ENCODE measurements around the gene MICAL3. TPM values are rescaled to one million over a fixed set of nuclear protein-coding genes. Genes with fewer than 3 reads are reported as not detected.

MICAL3 gene
- polyA plus RNA-seq, 2 of the 4 experiments (the other 2 are of a cell fraction): 20.5 to 30.1 TPM

DNA sequence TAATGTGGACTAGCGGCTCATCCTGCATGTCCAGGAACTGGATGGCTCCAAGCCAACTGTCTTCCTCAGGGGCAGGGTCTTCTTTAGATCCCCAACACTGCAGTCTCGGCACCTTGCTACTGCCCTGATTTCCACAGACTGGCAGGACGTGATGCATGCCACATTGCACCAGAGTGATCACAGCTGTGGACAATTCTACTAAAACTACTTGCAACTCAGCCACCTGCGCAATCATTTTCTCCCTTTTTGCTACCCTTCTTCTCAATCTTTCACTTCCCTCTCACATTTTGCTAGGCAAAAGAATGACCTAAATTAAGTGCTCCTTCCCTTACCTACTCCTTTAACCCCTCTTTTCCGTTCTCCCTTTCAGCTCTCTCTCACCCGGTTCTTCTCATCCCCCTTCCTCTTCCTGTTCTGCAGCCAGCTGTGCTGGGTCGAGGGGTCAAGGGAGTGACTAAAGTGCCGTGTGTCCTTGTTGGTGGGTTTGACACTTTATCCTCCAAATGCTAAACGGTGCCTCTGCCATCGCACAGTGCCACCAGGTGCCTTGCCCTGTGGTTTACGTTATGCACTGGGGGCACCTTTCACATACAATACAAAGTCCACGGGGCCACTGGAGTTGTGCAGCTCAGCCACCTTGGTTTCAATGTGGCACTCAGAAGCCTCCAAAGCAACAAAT lies 42.0 kb upstream of the MICAL3 start:
- FAIRE-seq (no peak), DNase-seq (ENCODE audit: low read depth in 1 of 2, low spot score in 1 of 2) (no peak), ATAC-seq (no peak)
- CTCF ChIA-PET: interaction anchor here (1.1 to 2.0 kb wide), 3 partner anchors 9 to 236 kb away, joined by 3 to 29 read pairs (median 3); partner anchors contain the start of gene MICAL3
- Histone ChIP-seq H3K4me2 (no peak overlapping the region), H3K4me1 (peaks cover 39% of the 10 kb centered on the region), H3K4me3 (no peak overlapping the region), H3K27ac (peak overlapping the region; percentile 14 to 38; a peak in 2 of 6 replicates), H3K9me3 (no peaks in the 10 kb centered on the region)
- WGBS (ENCODE audit: missing lambda C conversion rate): 87% methylated on average over 12 of the region's 12 CpGs
- POLR2A ChIA-PET: no interaction called here
- TF ChIP-seq FOXS1 (CRISPR knock-in tag; IDR thresholded peaks at IDR 0.05): no peak
- TF ChIP-seq CBX8 (IDR thresholded peaks at IDR 0.05): no peak
- TF ChIP-seq MYC (IDR thresholded peaks at IDR 0.05; ENCODE audit: borderline replicate concordance, low read length): no peak
- no peak for TF ChIP-seq RFX5 (IDR thresholded peaks at IDR 0.05)
- no peak for TF ChIP-seq ZSCAN20 (CRISPR knock-in tag; IDR thresholded peaks at IDR 0.05)
- TF ChIP-seq MAFK (IDR thresholded peaks at IDR 0.05; ENCODE audit: partially characterized antibody): no peak
- TF ChIP-seq HOXB13 (CRISPR knock-in tag; IDR thresholded peaks at IDR 0.05; ENCODE audit: low read depth): no peak
- TF ChIP-seq RARB (CRISPR knock-in tag; IDR thresholded peaks at IDR 0.05): no peak
- no peak for TF ChIP-seq HEYL (CRISPR knock-in tag; IDR thresholded peaks at IDR 0.05)
- no peak for TF ChIP-seq HES2 (IDR thresholded peaks at IDR 0.05)
- no peak for TF ChIP-seq ZFP36 (IDR thresholded peaks at IDR 0.05; ENCODE audit: borderline replicate concordance, partially characterized antibody)
- TF ChIP-seq NR3C1 (IDR thresholded peaks at IDR 0.05): no peak
- TF ChIP-seq TFCP2L1 (CRISPR knock-in tag; IDR thresholded peaks at IDR 0.05): no peak
- TF ChIP-seq, protein P1, sequence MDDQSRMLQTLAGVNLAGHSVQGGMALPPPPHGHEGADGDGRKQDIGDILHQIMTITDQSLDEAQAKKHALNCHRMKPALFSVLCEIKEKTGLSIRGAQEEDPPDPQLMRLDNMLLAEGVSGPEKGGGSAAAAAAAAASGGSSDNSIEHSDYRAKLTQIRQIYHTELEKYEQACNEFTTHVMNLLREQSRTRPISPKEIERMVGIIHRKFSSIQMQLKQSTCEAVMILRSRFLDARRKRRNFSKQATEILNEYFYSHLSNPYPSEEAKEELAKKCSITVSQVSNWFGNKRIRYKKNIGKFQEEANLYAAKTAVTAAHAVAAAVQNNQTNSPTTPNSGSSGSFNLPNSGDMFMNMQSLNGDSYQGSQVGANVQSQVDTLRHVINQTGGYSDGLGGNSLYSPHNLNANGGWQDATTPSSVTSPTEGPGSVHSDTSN (IDR thresholded peaks at IDR 0.05): no peak
- TF ChIP-seq RAD21 (conservative IDR thresholded peaks at IDR 0.05 in 1 of 2, IDR thresholded peaks at IDR 0.05 in 1 of 2): no peak
- no peak for TF ChIP-seq MAZ (IDR thresholded peaks at IDR 0.05; ENCODE audit: borderline replicate concordance, low read depth, low read length)
- TF ChIP-seq EHMT2 (IDR thresholded peaks at IDR 0.05; ENCODE audit: low read depth): no peak
- no peak for TF ChIP-seq RCOR1 (IDR thresholded peaks at IDR 0.05; ENCODE audit: low read depth, low read length)
- TF ChIP-seq, protein P2, sequence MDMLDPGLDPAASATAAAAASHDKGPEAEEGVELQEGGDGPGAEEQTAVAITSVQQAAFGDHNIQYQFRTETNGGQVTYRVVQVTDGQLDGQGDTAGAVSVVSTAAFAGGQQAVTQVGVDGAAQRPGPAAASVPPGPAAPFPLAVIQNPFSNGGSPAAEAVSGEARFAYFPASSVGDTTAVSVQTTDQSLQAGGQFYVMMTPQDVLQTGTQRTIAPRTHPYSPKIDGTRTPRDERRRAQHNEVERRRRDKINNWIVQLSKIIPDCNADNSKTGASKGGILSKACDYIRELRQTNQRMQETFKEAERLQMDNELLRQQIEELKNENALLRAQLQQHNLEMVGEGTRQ (IDR thresholded peaks at IDR 0.05): no peak

DNA sequence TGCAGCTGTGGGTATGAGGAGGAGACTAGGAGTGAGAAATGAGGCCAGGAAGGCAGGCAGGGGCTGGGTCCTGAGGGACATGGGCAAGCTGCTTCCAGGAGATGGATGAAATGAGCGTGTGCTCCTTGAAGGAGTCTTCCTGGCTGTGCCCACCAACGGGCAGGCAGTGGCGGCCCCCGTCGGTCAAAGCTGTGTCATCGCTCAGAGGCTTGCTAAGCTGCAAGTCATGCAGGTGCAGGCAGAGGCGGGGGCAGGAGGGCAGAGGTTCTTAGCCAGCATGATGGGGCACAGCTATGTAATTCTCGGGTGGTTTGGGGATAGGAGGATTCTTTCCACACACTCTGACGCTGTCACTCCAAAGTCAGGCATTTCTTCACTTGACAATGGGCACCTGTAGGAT lies 40.9 kb upstream of the MICAL3 start:
- FAIRE-seq: no peak
- Histone ChIP-seq H3K27ac (peak overlapping the region; percentile 59 to 78; a peak in 5 of 6 replicates), H3K4me1 (peaks cover 49% of the 10 kb centered on the region), H3K4me2 (no peak overlapping the region), H3K9me3 (no peaks in the 10 kb centered on the region), H3K4me3 (no peak overlapping the region)
- ChIA-PET POLR2A (no interaction called here), CTCF (interaction anchor here (0.8 to 2.0 kb wide), 2 partner anchors 10 to 39 kb away, joined by 3 to 29 read pairs; no protein-coding TSS in a partner anchor)
- peak in 1 of 2 experiments; percentile 52; a peak in 3 of 6 replicates for ATAC-seq
- DNase-seq (ENCODE audit: low read depth in 1 of 2, low spot score in 1 of 2): peak in 1 of 2 experiments; percentile 42
- 50% methylated on average over 9 of the region's 9 CpGs for WGBS (ENCODE audit: missing lambda C conversion rate)
- TF ChIP-seq, protein P3, sequence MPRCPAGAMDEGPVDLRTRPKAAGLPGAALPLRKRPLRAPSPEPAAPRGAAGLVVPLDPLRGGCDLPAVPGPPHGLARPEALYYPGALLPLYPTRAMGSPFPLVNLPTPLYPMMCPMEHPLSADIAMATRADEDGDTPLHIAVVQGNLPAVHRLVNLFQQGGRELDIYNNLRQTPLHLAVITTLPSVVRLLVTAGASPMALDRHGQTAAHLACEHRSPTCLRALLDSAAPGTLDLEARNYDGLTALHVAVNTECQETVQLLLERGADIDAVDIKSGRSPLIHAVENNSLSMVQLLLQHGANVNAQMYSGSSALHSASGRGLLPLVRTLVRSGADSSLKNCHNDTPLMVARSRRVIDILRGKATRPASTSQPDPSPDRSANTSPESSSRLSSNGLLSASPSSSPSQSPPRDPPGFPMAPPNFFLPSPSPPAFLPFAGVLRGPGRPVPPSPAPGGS (IDR thresholded peaks at IDR 0.05): no peak
- TF ChIP-seq RAD21 (conservative IDR thresholded peaks at IDR 0.05 in 1 of 2, IDR thresholded peaks at IDR 0.05 in 1 of 2): peak; percentile 26 to 30; a peak in 1 of 5 replicates
